ENCODE results near the gene MLLT1. TPM values are rescaled to one million over a fixed set of nuclear protein-coding genes. Genes with fewer than 3 reads are reported as not detected.

Gene MLLT1
- total and polyA plus RNA-seq, 2 of the 8 experiments (the other 6 are each of a cell fraction or from before 2014, with no cell fraction given), result 18.8 to 45.1 TPM

GRCh38 chr19:6268382-6268771 lies 11.4 kb downstream of the MLLT1 start:
- H3K9me3 ChIP-seq (ENCODE audit: insufficient read depth in 2 of 2, low read depth in 1 of 2, low read length in 1 of 2), result no peaks in the 10 kb centered on the region
- H2AK5ac ChIP-seq (ENCODE audit: low read depth, low read length), result no peak overlapping the region
- no peak overlapping the region for H2BK20ac ChIP-seq (ENCODE audit: low read length)
- H3K79me1 ChIP-seq (ENCODE audit: low read depth, low read length), result peaks cover 20% of the 10 kb centered on the region
- no peak overlapping the region for H4K91ac ChIP-seq (replicated peaks; ENCODE audit: insufficient read length, low read length)
- H3K27ac ChIP-seq (ENCODE audit: low read depth, low read length), result no peak overlapping the region
- no peak overlapping the region for H3K4me2 ChIP-seq (ENCODE audit: insufficient read depth in 1 of 2, low read depth in 2 of 2, low read length in 2 of 2)
- H2BK5ac ChIP-seq (ENCODE audit: low read depth, low read length), result no peak overlapping the region
- H3K14ac ChIP-seq (ENCODE audit: insufficient read length), result no peak overlapping the region
- H2BK15ac ChIP-seq (ENCODE audit: low read length), result no peak overlapping the region
- no peak overlapping the region for H3K23ac ChIP-seq (ENCODE audit: insufficient read length)
- no peak for FAIRE-seq
- H3K18ac ChIP-seq (ENCODE audit: extremely low read depth, low read length), result no peak overlapping the region
- no peak overlapping the region for H3K4me3 ChIP-seq (ENCODE audit: extremely low read depth in 1 of 4, insufficient read depth in 2 of 4, low read depth in 3 of 4, low read length in 4 of 4)
- no peak overlapping the region for H2AFZ ChIP-seq (ENCODE audit: low read length)
- POLR2A ChIA-PET (ENCODE audit: partially characterized antibody), result no interaction called here
- H3K27me3 ChIP-seq (replicated peaks in 1 of 4; ENCODE audit: control insufficient read depth in 3 of 4, extremely low read depth in 1 of 4, insufficient read depth in 3 of 4, low read length in 3 of 4), result no peaks in the 10 kb centered on the region; a peak in 1 of 7 replicates
- 91% methylated on average over 4 of the region's 4 CpGs; no CpG with 5 or more reads in 1 of the 2 experiments for WGBS, 2 experiments (ENCODE audit: extremely low coverage in 1 of 2, insufficient coverage in 1 of 2, insufficient read length in 1 of 2, insufficient replicate concordance in 2 of 2, low coverage in 1 of 2, low lambda C conversion rate in 2 of 2, missing lambda C conversion rate in 1 of 2)
- no peak overlapping the region for H3K9ac ChIP-seq (replicated peaks in 1 of 4; ENCODE audit: extremely low read depth in 1 of 4, low read depth in 3 of 4, low read length in 3 of 4)
- H3K23me2 ChIP-seq (ENCODE audit: low read depth, low read length), result no peaks in the 10 kb centered on the region
- H2BK120ac ChIP-seq (replicated peaks; ENCODE audit: low read depth, low read length), result no peak overlapping the region
- no peak overlapping the region for H4K5ac ChIP-seq (ENCODE audit: insufficient read length, low read depth, low read length)
- peaks cover 0 to 26% (median 10%) of the 10 kb centered on the region in 4 experiments; a peak in 4 of 8 replicates for H3K36me3 ChIP-seq (ENCODE audit: control insufficient read depth in 2 of 4, insufficient read depth in 4 of 4, low read length in 3 of 4)
- H3K79me2 ChIP-seq (ENCODE audit: control insufficient read depth in 1 of 2, insufficient read depth in 2 of 2, low read length in 2 of 2), result peaks cover 0 to 74% of the 10 kb centered on the region in 2 experiments; a peak in 2 of 4 replicates
- CTCF ChIA-PET (ENCODE audit: partially characterized antibody), result interaction anchor here (0.7 to 1.5 kb wide), 4 partner anchors 12 to 579 kb away, joined by 3 to 5 read pairs (median 4); partner anchors contain the start of gene RPL36
- peaks cover 31 to 34% of the 10 kb centered on the region in 2 experiments for H4K20me1 ChIP-seq (replicated peaks in 1 of 2; ENCODE audit: control insufficient read depth in 1 of 2, insufficient read depth in 2 of 2, low read length in 2 of 2)
- H3K4ac ChIP-seq (replicated peaks; ENCODE audit: insufficient read length, low read depth, low read length), result no peak overlapping the region
- peaks cover 6 to 18% (median 14%) of the 10 kb centered on the region in 4 experiments for H3K4me1 ChIP-seq (replicated peaks in 1 of 4; ENCODE audit: control insufficient read depth in 3 of 4, insufficient read depth in 4 of 4, low read length in 3 of 4)
- no peak overlapping the region for H3K56ac ChIP-seq (replicated peaks; ENCODE audit: insufficient read length, low read depth, low read length)
- no peak overlapping the region for H2BK12ac ChIP-seq (ENCODE audit: low read depth, low read length)
- H4K8ac ChIP-seq (ENCODE audit: extremely low read depth, insufficient read depth, low read length), result no peak overlapping the region
- no peak for DNase-seq (ENCODE audit: low read depth in 1 of 2, low spot score in 2 of 2)
- TF ChIP-seq CTCF (IDR thresholded peaks at IDR 0.05; ENCODE audit: control extremely low read depth in 1 of 3, insufficient read depth in 1 of 3, low read depth in 1 of 3, low read length in 3 of 3), result no peak
- TF ChIP-seq SIRT6 (IDR thresholded peaks at IDR 0.05; ENCODE audit: low read length), result no peak
- TF ChIP-seq RBBP5 (IDR thresholded peaks at IDR 0.05; ENCODE audit: borderline replicate concordance, low read depth, low read length), result no peak
- no peak for TF ChIP-seq KDM4A (IDR thresholded peaks at IDR 0.05; ENCODE audit: low read depth, low read length, severe bottlenecking)
- no peak for TF ChIP-seq RFX5 (IDR thresholded peaks at IDR 0.05; ENCODE audit: borderline replicate concordance, low read depth, low read length)
- TF ChIP-seq SUZ12 (IDR thresholded peaks at IDR 0.05; ENCODE audit: low read length), result no peak
- TF ChIP-seq JUN (IDR thresholded peaks at IDR 0.05; ENCODE audit: low read depth, low read length), result no peak
- no peak for TF ChIP-seq TBP (IDR thresholded peaks at IDR 0.05; ENCODE audit: low read depth, low read length)
- no peak for TF ChIP-seq TAF7 (optimal IDR thresholded peaks at IDR 0.05; ENCODE audit: borderline replicate concordance, low read depth, low read length)
- no peak for TF ChIP-seq KDM5A (IDR thresholded peaks at IDR 0.05; ENCODE audit: low read length)
- no peak for TF ChIP-seq FOSL1 (IDR thresholded peaks at IDR 0.05; ENCODE audit: insufficient read depth, low read depth, low read length)
